ENCODE results near the gene SLC25A25.

- no peak for TF ChIP-seq EZH2phosphoT487 (IDR thresholded peaks at IDR 0.05; ENCODE audit: insufficient read depth, low read depth)
- TF ChIP-seq EZH2 (IDR thresholded peaks at IDR 0.05; ENCODE audit: insufficient read depth, poor library complexity, severe bottlenecking), result no peak
Observed at GRCh38 chr9:128088253-128088945, 20.4 kb downstream of the SLC25A25 start.
